Neural cell (in vitro differentiated cells): Measurements from ENCODE around the gene MAP2. TPM values are rescaled to one million over a fixed set of nuclear protein-coding genes. Genes with fewer than 3 reads are reported as not detected.

Source experiments
- H2AFZ ChIP-seq: fragments of 200-600, 300-800 bp; sonication (generic), shearing (Covaris generic); 2 replicates; pipeline ENCODE4 v1.6.0; 2014; ENCODE audit warnings: low read depth, mild to moderate bottlenecking, antibody characterized with exemption, low read length, moderate library complexity
- H3F3A ChIP-seq: fragments of 200-600 bp; shearing (Covaris generic); 2 replicates; pipeline ENCODE4 v1.6.1; 2016; ENCODE audit warnings: mild to moderate bottlenecking, moderate library complexity, mixed read lengths, antibody characterized with exemption, low read length; ENCODE audit not compliant: insufficient read depth, poor library complexity, severe bottlenecking
- H3K27ac ChIP-seq: fragments of 200-600, 300-800 bp; sonication (generic), shearing (Covaris generic); 2 replicates; pipeline ENCODE4 v1.5.1; 2014; ENCODE audit warnings: mild to moderate bottlenecking, low read length, moderate library complexity
- H3K27me3 ChIP-seq: fragments of 300-800, 200-600 bp; sonication (generic), shearing (Covaris generic); 2 replicates; pipeline ENCODE4 v1.6.0; 2014; ENCODE audit warnings: mild to moderate bottlenecking, low read depth, low read length, moderate library complexity; ENCODE audit not compliant: insufficient read depth
- H3K36me3 ChIP-seq: fragments of 300-800, 200-600 bp; sonication (generic), shearing (Covaris generic); 2 replicates; pipeline ENCODE4 v1.5.1; 2014; ENCODE audit warnings: mild to moderate bottlenecking, antibody characterized with exemption, low read length, moderate library complexity; ENCODE audit not compliant: insufficient read depth
- H3K4me2 ChIP-seq: fragments of 300-800, 200-600 bp; sonication (generic), shearing (Covaris generic); 2 replicates; pipeline ENCODE4 v1.6.0; 2014; ENCODE audit warnings: mild to moderate bottlenecking, low read length
- H3K4me3 ChIP-seq: fragments of 300-800, 200-600 bp; sonication (generic), shearing (Covaris generic); 2 replicates; pipeline ENCODE4 v1.5.1; 2014; ENCODE audit warnings: mild to moderate bottlenecking, low read length, moderate library complexity
- H3K79me2 ChIP-seq: fragments of 200-600 bp; shearing (Covaris generic); replicated peaks from 2 replicates; pipeline ENCODE4 v1.6.0; 2014; ENCODE audit warnings: mild to moderate bottlenecking, low read length, moderate library complexity; ENCODE audit not compliant: insufficient read depth
- H3K9ac ChIP-seq: fragments of 300-800, 200-600 bp; sonication (generic), shearing (Covaris generic); 2 replicates; pipeline ENCODE4 v1.6.1; 2016; ENCODE audit warnings: mild to moderate bottlenecking, low read length, mixed read lengths
- H3K9me2 ChIP-seq: fragments of 200-600 bp; shearing (Covaris generic); 2 replicates; pipeline ENCODE4 v1.6.1; 2016; ENCODE audit warnings: mild to moderate bottlenecking, low read length, mixed read lengths; ENCODE audit not compliant: insufficient read depth
- H3K9me3 ChIP-seq: fragments of 200-600, 300-800 bp; sonication (generic), shearing (Covaris generic); 2 replicates; pipeline ENCODE4 v1.6.1; 2016; ENCODE audit warnings: mild to moderate bottlenecking, mixed run types, low read length, moderate library complexity, mixed read lengths
- H4K20me1 ChIP-seq: fragments of 200-600 bp; shearing (Covaris generic); 2 replicates; pipeline ENCODE4 v1.6.1; 2016; ENCODE audit warnings: mild to moderate bottlenecking, mixed run types; ENCODE audit not compliant: insufficient read depth
- CTCF ChIP-seq: fragments of 450-650 bp; IDR thresholded peaks from 2 replicates; pipeline ENCODE4 v1.5.1; 2014; ENCODE audit warnings: antibody characterized with exemption, mild to moderate bottlenecking, moderate library complexity; ENCODE audit not compliant: poor library complexity, severe bottlenecking
- EP300 ChIP-seq: fragments of 450-650 bp; conservative IDR thresholded peaks from 2 replicates; pipeline ENCODE4 v1.6.1; 2014; ENCODE audit warnings: antibody characterized with exemption, mild to moderate bottlenecking, moderate library complexity; ENCODE audit not compliant: poor library complexity, severe bottlenecking
- EZH2 ChIP-seq: fragments of 200-600, 300-800 bp; shearing (Covaris generic), sonication (generic); IDR thresholded peaks from 2 replicates; pipeline ENCODE4 v1.6.1; 2014; ENCODE audit warnings: antibody characterized with exemption, low read length, borderline replicate concordance, mild to moderate bottlenecking; ENCODE audit not compliant: insufficient read depth, poor library complexity, severe bottlenecking
- MXI1 ChIP-seq: fragments of 450-650 bp; conservative IDR thresholded peaks from 2 replicates; pipeline ENCODE4 v1.6.1; 2014; ENCODE audit warnings: antibody characterized with exemption, mild to moderate bottlenecking; ENCODE audit not compliant: poor library complexity, severe bottlenecking
- POLR2AphosphoS5 ChIP-seq: IDR thresholded peaks from 2 replicates; pipeline ENCODE4 v1.6.1; 2012
- RAD21 ChIP-seq: fragments of 450-650 bp; conservative IDR thresholded peaks from 2 replicates; pipeline ENCODE4 v1.6.1; 2014; ENCODE audit warnings: antibody characterized with exemption, mild to moderate bottlenecking, moderate library complexity
- REST ChIP-seq: IDR thresholded peaks from 2 replicates; pipeline ENCODE4 v1.6.1; 2012; ENCODE audit warnings: borderline replicate concordance
- SMC3 ChIP-seq: fragments of 450-650 bp; conservative IDR thresholded peaks from 2 replicates; pipeline ENCODE4 v1.6.1; 2014; ENCODE audit warnings: antibody characterized with exemption, mild to moderate bottlenecking, moderate library complexity; ENCODE audit not compliant: poor library complexity
- TAF1 ChIP-seq: IDR thresholded peaks from 2 replicates; pipeline ENCODE4 v1.6.1; 2012; ENCODE audit warnings: low read depth
- polyA plus RNA-seq: library from polyadenylated mRNA; depleted of rRNA; stranded (reverse); fragments of >200 nt; gene quantifications from 2 replicates; pipeline ENCODE4 v1.2.3, GENCODE V29; 2014

MAP2 gene
- polyA plus RNA-seq, 1 donor from 2014 or later, result 450 TPM

- Histone ChIP-seq H3K79me2 (peaks cover 73% of the 10 kb centered on the region), H3K9ac (peak overlapping the region; percentile 92), H4K20me1 (peaks cover 22% of the 10 kb centered on the region), H3K36me3 (no peaks in the 10 kb centered on the region), H3K9me2 (no peaks in the 10 kb centered on the region), H3K4me3 (peak overlapping the region; percentile 94), H3F3A (peaks cover 10% of the 10 kb centered on the region), H3K9me3 (no peaks in the 10 kb centered on the region), H3K27ac (peak overlapping the region; percentile 93), H3K4me2 (peak overlapping the region; percentile 95), H2AFZ (no peak overlapping the region), H3K27me3 (no peaks in the 10 kb centered on the region)
- peak; percentile 37 for TF ChIP-seq RAD21
- TF ChIP-seq REST, result peak; percentile 82
- TF ChIP-seq MXI1, result peak; percentile 41
- no peak for TF ChIP-seq SMC3
- peak; percentile 88 for TF ChIP-seq POLR2AphosphoS5
These were observed 2.6 kb downstream of the MAP2 start for GRCh38 chr2:209426432-209426831.

- Histone ChIP-seq H3K79me2 (peaks cover 95% of the 10 kb centered on the region), H3K9me3 (no peaks in the 10 kb centered on the region), H3K9me2 (no peaks in the 10 kb centered on the region), H3K4me3 (peak overlapping the region; percentile 24), H3K36me3 (no peaks in the 10 kb centered on the region), H3K9ac (no peak overlapping the region), H3K4me2 (no peak overlapping the region), H3F3A (peaks cover 7% of the 10 kb centered on the region), H3K27ac (no peak overlapping the region), H4K20me1 (peaks cover 43% of the 10 kb centered on the region), H2AFZ (no peak overlapping the region), H3K27me3 (no peaks in the 10 kb centered on the region)
- TF ChIP-seq RAD21 (no peak), MXI1 (no peak), TAF1 (no peak), EP300 (no peak), CTCF (no peak), REST (no peak), POLR2AphosphoS5 (no peak), EZH2 (no peak)
These were observed 7.9 kb downstream of the MAP2 start for GRCh38 chr2:209431701-209432100.
